Measurements from ENCODE around the gene ERBB4. TPM values are rescaled to one million over a fixed set of nuclear protein-coding genes. Genes with fewer than 3 reads are reported as not detected.

Gene ERBB4
- total RNA-seq, 1 experiment from 2014 or later = not detected

- BruUV-seq (replicated peaks) = no TSS peak
These were observed 543.8 kb downstream of the ERBB4 start for GRCh38 chr2:211994806-211995205.

GRCh38 chr2:211990335-211990734, 548.3 kb downstream of the ERBB4 start:
- no peaks in the 10 kb centered on the region for H3K4me1 Mint-ChIP-seq (ENCODE audit: insufficient read depth, unreplicated experiment)
- BruUV-seq (replicated peaks) = no TSS peak
- H3K9me3 Mint-ChIP-seq (ENCODE audit: unreplicated experiment) = no peaks in the 10 kb centered on the region
- no peak for DNase-seq (ENCODE audit: unreplicated experiment)
- no peak for TF ChIP-seq CTCF (IDR thresholded peaks at IDR 0.05; ENCODE audit: unreplicated experiment)
- CTCF ChIA-PET = interaction anchor here (0.6 to 0.7 kb wide), 2 partner anchors 18 to 44 kb away, joined by 3 to 4 read pairs; no protein-coding TSS in a partner anchor
- peaks cover 66% of the 10 kb centered on the region for H3K27me3 Mint-ChIP-seq (ENCODE audit: insufficient read depth, unreplicated experiment)
- no peak overlapping the region for H3K4me3 Mint-ChIP-seq (ENCODE audit: unreplicated experiment)
- H3K36me3 Mint-ChIP-seq (ENCODE audit: insufficient read depth, unreplicated experiment) = no peaks in the 10 kb centered on the region
- no peak overlapping the region for H3K27ac Mint-ChIP-seq (ENCODE audit: low read depth, unreplicated experiment)
- intact Hi-C loops (cut with micrococcal nuclease) = no loop called here
- POLR2A ChIA-PET = no interaction called here

More at GRCh38 chr2:211994806-211995205, 543.8 kb downstream of the ERBB4 start:
- intact Hi-C loops (cut with micrococcal nuclease) = no loop called here
- Mint-ChIP-seq H3K4me3 (ENCODE audit: unreplicated experiment) (no peak overlapping the region), H3K27ac (ENCODE audit: low read depth, unreplicated experiment) (no peak overlapping the region), H3K27me3 (ENCODE audit: insufficient read depth, unreplicated experiment) (peaks cover 71% of the 10 kb centered on the region), H3K9me3 (ENCODE audit: unreplicated experiment) (no peaks in the 10 kb centered on the region), H3K36me3 (ENCODE audit: insufficient read depth, unreplicated experiment) (no peaks in the 10 kb centered on the region), H3K4me1 (ENCODE audit: insufficient read depth, unreplicated experiment) (no peaks in the 10 kb centered on the region)
- CTCF ChIA-PET = no interaction called here
- no peak for TF ChIP-seq CTCF (IDR thresholded peaks at IDR 0.05; ENCODE audit: unreplicated experiment)
- POLR2A ChIA-PET = no interaction called here
- no peak for DNase-seq (ENCODE audit: unreplicated experiment)

- Mint-ChIP-seq H3K4me1 (ENCODE audit: insufficient read depth, unreplicated experiment) (no peaks in the 10 kb centered on the region), H3K27ac (ENCODE audit: low read depth, unreplicated experiment) (no peak overlapping the region), H3K36me3 (ENCODE audit: insufficient read depth, unreplicated experiment) (no peaks in the 10 kb centered on the region), H3K4me3 (ENCODE audit: unreplicated experiment) (no peak overlapping the region), H3K27me3 (ENCODE audit: insufficient read depth, unreplicated experiment) (peaks cover 57% of the 10 kb centered on the region), H3K9me3 (ENCODE audit: unreplicated experiment) (no peaks in the 10 kb centered on the region)
- no TSS peak for BruUV-seq (replicated peaks)
- intact Hi-C loops (cut with micrococcal nuclease) = no loop called here
- CTCF ChIA-PET = no interaction called here
- TF ChIP-seq CTCF (IDR thresholded peaks at IDR 0.05; ENCODE audit: unreplicated experiment) = no peak
- POLR2A ChIA-PET = no interaction called here
- no peak for DNase-seq (ENCODE audit: unreplicated experiment)
These were observed 552.3 kb downstream of the ERBB4 start for GRCh38 chr2:211986313-211986712.

GRCh38 chr2:211985393-211985792, 553.2 kb downstream of the ERBB4 start:
- no peak overlapping the region for H3K27ac Mint-ChIP-seq (ENCODE audit: low read depth, unreplicated experiment)
- ChIA-PET POLR2A (no interaction called here), CTCF (interaction anchor here (0.5 kb wide), 1 partner anchor 316 kb away, joined by 3 read pairs; no protein-coding TSS in a partner anchor)
- peaks cover 62% of the 10 kb centered on the region for H3K27me3 Mint-ChIP-seq (ENCODE audit: insufficient read depth, unreplicated experiment)
- no peaks in the 10 kb centered on the region for H3K36me3 Mint-ChIP-seq (ENCODE audit: insufficient read depth, unreplicated experiment)
- no peaks in the 10 kb centered on the region for H3K9me3 Mint-ChIP-seq (ENCODE audit: unreplicated experiment)
- no peak overlapping the region for H3K4me3 Mint-ChIP-seq (ENCODE audit: unreplicated experiment)
- intact Hi-C loops (cut with micrococcal nuclease) = no loop called here
- H3K4me1 Mint-ChIP-seq (ENCODE audit: insufficient read depth, unreplicated experiment) = no peaks in the 10 kb centered on the region
- no TSS peak for BruUV-seq (replicated peaks)
- no peak for DNase-seq (ENCODE audit: unreplicated experiment)
- no peak for TF ChIP-seq CTCF (IDR thresholded peaks at IDR 0.05; ENCODE audit: unreplicated experiment)
